CD14-positive monocyte (primary cell): ENCODE results near the gene KCNG2. TPM values are rescaled to one million over a fixed set of nuclear protein-coding genes. Genes with fewer than 3 reads are reported as not detected.

ENCODE experiments used
- DNase-seq, 3 donors: peaks; one replicate each; pipeline ENCODE4 v3.0.0-alpha.2; 2011 to 2022
- H2AFZ ChIP-seq: 2 replicates; pipeline ENCODE4 v1.6.0; 2012; ENCODE audit warnings: mild to moderate bottlenecking, low read depth, low read length, inconsistent platforms; ENCODE audit not compliant: insufficient read depth, poor library complexity, severe bottlenecking
- H3K27ac ChIP-seq, 2 donors: 1 replicate in 1 of 2; 2 replicates in 1 of 2; pipeline ENCODE4 v1.5.1; 2012 to 2013; ENCODE audit warnings: low read length in 2 of 2, control low read depth in 1 of 2, inconsistent platforms in 1 of 2, low read depth in 1 of 2, mild to moderate bottlenecking in 1 of 2
- H3K27me3 ChIP-seq, 2 donors: one replicate each; pipeline versions ENCODE4 v1.6.0 to v1.6.1; 2011 to 2013; ENCODE audit warnings: low read length in 2 of 2; ENCODE audit not compliant: control insufficient read depth in 2 of 2, insufficient read depth in 2 of 2
- H3K36me3 ChIP-seq, 2 donors: replicated peaks in 1 of 2; 1 replicate in 1 of 2; 2 replicates in 1 of 2; pipeline versions ENCODE4 v1.5.1 to v1.6.1; 2012 to 2013; ENCODE audit warnings: low read length in 2 of 2, control low read depth in 1 of 2, inconsistent platforms in 1 of 2, mild to moderate bottlenecking in 1 of 2; ENCODE audit not compliant: insufficient read depth in 2 of 2, control insufficient read depth in 1 of 2
- H3K4me1 ChIP-seq, 2 donors: 1 replicate in 1 of 2; 2 replicates in 1 of 2; pipeline versions ENCODE4 v1.5.1 to v1.6.1; 2012 to 2013; ENCODE audit warnings: low read length in 2 of 2, control low read depth in 1 of 2, inconsistent platforms in 1 of 2, mild to moderate bottlenecking in 1 of 2, moderate library complexity in 1 of 2; ENCODE audit not compliant: insufficient read depth in 2 of 2, control insufficient read depth in 1 of 2
- H3K4me2 ChIP-seq: replicated peaks from 2 replicates; pipeline ENCODE3; 2012; ENCODE audit warnings: low read length, moderate library complexity, mild to moderate bottlenecking; ENCODE audit not compliant: poor library complexity, severe bottlenecking; ENCODE audit errors: extremely low read depth
- H3K4me3 ChIP-seq, 3 experiments: fragments of 200-600 bp in 1 of 3; sonication (generic) in 1 of 3; replicated peaks in 1 of 3; 1 replicate in 2 of 3; 2 replicates in 1 of 3; pipeline ENCODE4 v1.5.1; 2011 to 2013; ENCODE audit warnings: low read length in 3 of 3, mild to moderate bottlenecking in 3 of 3, control low read depth in 2 of 3, low read depth in 2 of 3, inconsistent platforms in 1 of 3, moderate library complexity in 1 of 3
- H3K79me2 ChIP-seq: 2 replicates; pipeline ENCODE4 v1.6.0; 2012; ENCODE audit warnings: mild to moderate bottlenecking, control low read depth, inconsistent platforms, low read length, moderate library complexity; ENCODE audit not compliant: insufficient read depth
- H3K9ac ChIP-seq: 2 replicates; pipeline ENCODE4 v1.6.0; 2017; ENCODE audit warnings: low read length, mild to moderate bottlenecking; ENCODE audit not compliant: insufficient read depth, poor library complexity, severe bottlenecking
- H3K9me3 ChIP-seq, 2 donors: replicated peaks in 1 of 2; 1 replicate in 1 of 2; 2 replicates in 1 of 2; pipeline versions ENCODE4 v1.5.1 to v1.6.1; 2012 to 2013; ENCODE audit warnings: low read length in 2 of 2, control low read depth in 1 of 2; ENCODE audit not compliant: control insufficient read depth in 1 of 2, insufficient read depth in 1 of 2
- H4K20me1 ChIP-seq: 2 replicates; pipeline ENCODE4 v1.6.0; 2012; ENCODE audit warnings: mild to moderate bottlenecking, low read length, control low read depth, moderate library complexity; ENCODE audit not compliant: insufficient read depth
- H3K27ac Mint-ChIP-seq, 7 donors: one replicate each; pipeline ENCODE4 v1.8.0; 2020; ENCODE audit warnings: mild to moderate bottlenecking in 7 of 7, mixed read lengths in 7 of 7, moderate library complexity in 6 of 7, inconsistent platforms in 2 of 7
- H3K27me3 Mint-ChIP-seq, 3 donors: one replicate each; pipeline ENCODE4 v1.8.0; 2021 to 2022; ENCODE audit warnings: low read depth in 3 of 3, mild to moderate bottlenecking in 3 of 3, mixed read lengths in 3 of 3, moderate library complexity in 3 of 3, inconsistent platforms in 1 of 3
- H3K36me3 Mint-ChIP-seq, 2 donors: one replicate each; pipeline ENCODE4 v1.8.0; 2020; ENCODE audit warnings: mixed read lengths in 2 of 2, inconsistent platforms in 1 of 2, mild to moderate bottlenecking in 1 of 2
- H3K4me1 Mint-ChIP-seq: one replicate; pipeline ENCODE4 v1.8.0; 2020; ENCODE audit warnings: mild to moderate bottlenecking, mixed read lengths
- H3K4me3 Mint-ChIP-seq, 2 donors: one replicate each; pipeline ENCODE4 v1.8.0; 2020; ENCODE audit warnings: mild to moderate bottlenecking in 2 of 2, mixed read lengths in 2 of 2, moderate library complexity in 1 of 2
- H3K9me3 Mint-ChIP-seq, 7 donors: one replicate each; pipeline ENCODE4 v1.8.0; 2020 to 2022; ENCODE audit warnings: mixed read lengths in 7 of 7, mild to moderate bottlenecking in 6 of 7, moderate library complexity in 6 of 7, inconsistent platforms in 2 of 7
- WGBS: methylation state at CpG from one replicate; pipeline ENCODE4 v1.1.5; 2013; ENCODE audit warnings: missing lambda C conversion rate; ENCODE audit not compliant: insufficient coverage; 5-methylcytosine and 5-hydroxymethylcytosine counted together
- intact Hi-C, 2 donors: fragments of 100-400 bp; cut with micrococcal nuclease; formaldehyde crosslinking; loops; one replicate each; pipeline versions ENCODE4 v1.15.0 to v1.15.1; 2023
- polyA plus RNA-seq, 3 donors: library from polyadenylated mRNA; depleted of rRNA in 1 of 3; unstranded in 2 of 3; stranded (reverse) in 1 of 3; fragments of 300-500 nt in 2 of 3; fragments of >200 nt in 1 of 3; fragmentation: Illumina TruSeq in 2 of 3; gene quantifications; 1 replicate in 2 of 3; 2 replicates in 1 of 3; pipeline ENCODE4 v1.2.3, GENCODE V29; 2012 to 2021
- TF ChIP-seq, protein P1 (sequence below): fragments of 200-600 bp; IDR thresholded peaks from one replicate; pipeline ENCODE4 v1.8.0; 2022; ENCODE audit warnings: antibody characterized with exemption, mild to moderate bottlenecking

The KCNG2 gene
- polyA plus RNA-seq, 3 donors = 0.04 TPM; not detected in 2

GRCh38 chr18:79796016-79796415 lies 1.7 kb upstream of the KCNG2 start:
- Histone ChIP-seq H3K27ac (no peak overlapping the region), H3K79me2 (no peaks in the 10 kb centered on the region), H2AFZ (no peak overlapping the region), H3K27me3 (peaks cover 22 to 40% of the 10 kb centered on the region in 2 donors), H3K4me1 (peaks cover 70 to 83% of the 10 kb centered on the region in 2 donors), H3K4me2 (no peak overlapping the region), H4K20me1 (no peaks in the 10 kb centered on the region), H3K9me3 (peaks cover 0 to 9% of the 10 kb centered on the region in 2 donors), H3K9ac (no peak overlapping the region), H3K36me3 (no peaks in the 10 kb centered on the region), H3K4me3 (no peak overlapping the region)
- H3K4me3 Mint-ChIP-seq = peak overlapping the region in 1 of 2 donors; percentile 91
- H3K27me3 Mint-ChIP-seq = peaks cover 38 to 49% (median 45%) of the 10 kb centered on the region in 3 donors
- no peak for DNase-seq
- intact Hi-C loops = loop anchor here (5.0 to 10.0 kb wide), 4 partner anchors 36 to 189 kb away; partner anchors contain the start of genes SLC66A2 (in 1 of the 2) and TXNL4A (in 1 of the 2)
- no peak overlapping the region for H3K27ac Mint-ChIP-seq
- WGBS = 2% methylated on average over 5 of the region's 7 CpGs
- peaks cover 71% of the 10 kb centered on the region for H3K4me1 Mint-ChIP-seq
- TF ChIP-seq, protein P1, sequence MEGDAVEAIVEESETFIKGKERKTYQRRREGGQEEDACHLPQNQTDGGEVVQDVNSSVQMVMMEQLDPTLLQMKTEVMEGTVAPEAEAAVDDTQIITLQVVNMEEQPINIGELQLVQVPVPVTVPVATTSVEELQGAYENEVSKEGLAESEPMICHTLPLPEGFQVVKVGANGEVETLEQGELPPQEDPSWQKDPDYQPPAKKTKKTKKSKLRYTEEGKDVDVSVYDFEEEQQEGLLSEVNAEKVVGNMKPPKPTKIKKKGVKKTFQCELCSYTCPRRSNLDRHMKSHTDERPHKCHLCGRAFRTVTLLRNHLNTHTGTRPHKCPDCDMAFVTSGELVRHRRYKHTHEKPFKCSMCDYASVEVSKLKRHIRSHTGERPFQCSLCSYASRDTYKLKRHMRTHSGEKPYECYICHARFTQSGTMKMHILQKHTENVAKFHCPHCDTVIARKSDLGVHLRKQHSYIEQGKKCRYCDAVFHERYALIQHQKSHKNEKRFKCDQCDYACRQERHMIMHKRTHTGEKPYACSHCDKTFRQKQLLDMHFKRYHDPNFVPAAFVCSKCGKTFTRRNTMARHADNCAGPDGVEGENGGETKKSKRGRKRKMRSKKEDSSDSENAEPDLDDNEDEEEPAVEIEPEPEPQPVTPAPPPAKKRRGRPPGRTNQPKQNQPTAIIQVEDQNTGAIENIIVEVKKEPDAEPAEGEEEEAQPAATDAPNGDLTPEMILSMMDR = no peak
- H3K36me3 Mint-ChIP-seq = peaks cover 10 to 18% of the 10 kb centered on the region in 2 donors
- peaks cover 3 to 20% (median 9%) of the 10 kb centered on the region in 7 donors for H3K9me3 Mint-ChIP-seq

DNA sequence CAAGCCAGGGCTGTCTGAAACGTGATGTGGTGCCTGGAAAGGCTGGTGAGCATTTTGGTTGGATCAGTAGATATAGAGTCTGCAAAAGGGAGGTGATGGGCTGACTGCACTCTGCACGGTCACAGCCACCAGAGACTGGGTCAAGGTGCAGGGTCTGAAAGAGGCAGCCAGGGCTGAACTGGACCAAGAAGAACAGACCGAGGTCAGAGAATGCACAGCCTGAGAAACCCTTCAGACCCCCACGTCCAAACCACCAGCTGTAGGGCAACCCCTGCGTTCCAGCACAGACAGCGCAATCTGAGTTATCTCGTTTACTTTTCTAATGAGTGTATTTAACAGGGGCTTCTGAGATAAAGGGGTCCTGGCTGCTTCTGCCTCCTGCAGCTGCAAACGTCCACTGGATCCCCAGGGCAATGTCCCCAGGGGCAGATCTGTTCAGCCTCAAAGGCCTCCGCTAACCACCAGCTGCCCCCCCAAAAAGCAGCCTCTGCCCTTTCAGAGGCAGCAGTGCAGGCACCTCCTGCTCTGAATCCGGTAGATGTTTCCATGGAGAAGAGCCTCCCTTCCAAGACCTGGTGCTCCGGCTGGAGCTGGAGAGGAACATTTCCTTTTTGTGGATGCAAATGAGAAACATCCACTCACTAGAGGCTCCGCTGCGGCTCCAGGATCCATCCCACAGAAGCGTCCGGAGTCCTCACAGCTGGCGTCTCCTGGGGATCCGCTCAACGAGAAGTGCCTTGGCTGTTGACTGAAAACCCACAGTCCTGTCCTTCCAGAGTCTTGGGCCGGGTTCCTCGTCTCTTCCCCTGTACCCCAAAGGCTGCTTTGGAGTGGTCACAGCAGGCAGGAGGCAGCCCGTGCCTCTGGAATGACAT lies 970 bp upstream of the KCNG2 start:
- H3K4me1 ChIP-seq = peaks cover 62 to 75% of the 10 kb centered on the region in 2 donors
- DNase-seq = no peak
- WGBS = 79% methylated on average over 19 of the region's 21 CpGs
- peaks cover 10 to 18% of the 10 kb centered on the region in 2 donors for H3K36me3 Mint-ChIP-seq
- peak overlapping the region; percentile 66 to 91 for H3K4me3 Mint-ChIP-seq
- H3K36me3 ChIP-seq = no peaks in the 10 kb centered on the region
- peaks cover 63% of the 10 kb centered on the region for H3K4me1 Mint-ChIP-seq
- H3K9me3 Mint-ChIP-seq = peaks cover 3 to 20% (median 9%) of the 10 kb centered on the region in 7 donors
- H3K4me3 ChIP-seq = no peak overlapping the region
- no peak overlapping the region for H3K27ac Mint-ChIP-seq
- H3K27ac ChIP-seq = no peak overlapping the region
- TF ChIP-seq, protein P1 = no peak
- no peak overlapping the region for H3K9ac ChIP-seq
- intact Hi-C loops = loop anchor here (5.0 to 10.0 kb wide), 4 partner anchors 36 to 188 kb away; partner anchors contain the start of genes SLC66A2 (in 1 of the 2) and TXNL4A (in 1 of the 2)
- H4K20me1 ChIP-seq = no peaks in the 10 kb centered on the region
- H3K79me2 ChIP-seq = no peaks in the 10 kb centered on the region
- no peak overlapping the region for H3K4me2 ChIP-seq
- peaks cover 0 to 9% of the 10 kb centered on the region in 2 donors for H3K9me3 ChIP-seq
- no peak overlapping the region for H2AFZ ChIP-seq
- peaks cover 22 to 40% of the 10 kb centered on the region in 2 donors for H3K27me3 ChIP-seq
- peaks cover 38 to 49% (median 45%) of the 10 kb centered on the region in 3 donors for H3K27me3 Mint-ChIP-seq
